HepG2 (cell line): ENCODE data around the gene HAS3. TPM values are rescaled to one million over a fixed set of nuclear protein-coding genes. Genes with fewer than 3 reads are reported as not detected.
A peak's percentile ranks its signal among the peaks of the same experiment; 100 is the strongest.

Experiments used
- AGO1 ChIP-seq: fragments of 200-400 bp; formaldehyde crosslinking; IDR thresholded peaks from 2 replicates; pipeline ENCODE4 v1.6.1; 2017; ENCODE audit warnings: mild to moderate bottlenecking, low read depth, low read length, moderate library complexity; ENCODE audit not compliant: poor library complexity, severe bottlenecking
- CTCF ChIP-seq: sonication (generic); formaldehyde crosslinking; IDR thresholded peaks from 2 replicates; pipeline ENCODE4 v1.5.0; 2020; ENCODE audit warnings: mild to moderate bottlenecking, missing genetic modification reagents, moderate library complexity
- GLI4 ChIP-seq: sonication (generic); formaldehyde crosslinking; IDR thresholded peaks from 2 replicates; pipeline ENCODE4 v1.5.1; 2020; ENCODE audit warnings: missing genetic modification reagents, mild to moderate bottlenecking, moderate library complexity, borderline replicate concordance
- GPN1 ChIP-seq: sonication (generic); formaldehyde crosslinking; IDR thresholded peaks from 2 replicates; pipeline ENCODE4 v1.5.1; 2020; ENCODE audit warnings: missing genetic modification reagents, borderline replicate concordance
- RFX1 ChIP-seq: fragments of 450-650 bp; IDR thresholded peaks from 2 replicates; pipeline ENCODE4 v1.6.1; 2017
- SMAD1 ChIP-seq: sonication (generic); formaldehyde crosslinking; IDR thresholded peaks from 2 replicates; pipeline ENCODE4 v1.4.0; 2020; ENCODE audit warnings: missing genetic modification reagents, low read depth, mild to moderate bottlenecking, borderline replicate concordance
- SOX5 ChIP-seq: IDR thresholded peaks from 2 replicates; pipeline ENCODE4 v1.6.1; 2016; ENCODE audit warnings: borderline replicate concordance
- SP2 ChIP-seq: sonication (generic); formaldehyde crosslinking; IDR thresholded peaks from 2 replicates; pipeline ENCODE4 v1.5.1; 2020; ENCODE audit warnings: mild to moderate bottlenecking, missing genetic modification reagents
- THRA ChIP-seq: sonication (generic); formaldehyde crosslinking; IDR thresholded peaks from 2 replicates; pipeline ENCODE4 v1.4.0; 2020; ENCODE audit warnings: missing genetic modification reagents, borderline replicate concordance
- YY1 ChIP-seq: IDR thresholded peaks from 2 replicates; pipeline ENCODE4 v1.6.1; 2011; ENCODE audit warnings: low read length, low read depth, moderate library complexity, mild to moderate bottlenecking; ENCODE audit not compliant: insufficient read depth, insufficient replicate concordance
- ZNF24 ChIP-seq: fragments of 450-650 bp; IDR thresholded peaks from 2 replicates; pipeline ENCODE4 v1.6.1; 2017; ENCODE audit warnings: antibody characterized with exemption, mild to moderate bottlenecking
- ZNF782 ChIP-seq: sonication (generic); formaldehyde crosslinking; IDR thresholded peaks from 2 replicates; pipeline ENCODE4 v1.4.0; 2020; ENCODE audit warnings: missing genetic modification reagents, mild to moderate bottlenecking, borderline replicate concordance
- ZSCAN12 ChIP-seq: sonication (generic); formaldehyde crosslinking; IDR thresholded peaks from 2 replicates; pipeline ENCODE4 v1.9.0; 2021; ENCODE audit warnings: mild to moderate bottlenecking, missing genetic modification reagents
- polyA plus RNA-seq, 8 experiments: library from polyadenylated mRNA; depleted of rRNA in 3 of 8; stranded (reverse) in 7 of 8; unstranded in 1 of 8; fragments of >200 nt; fragmentation: Illumina TruSeq in 4 of 8; extraction: Trizol in 4 of 8; gene quantifications; 2 replicates each; pipeline versions ENCODE4 v1.2.1 to v1.2.3, GENCODE V29; 2011 to 2016; ENCODE audit warnings: low read depth in 4 of 8, missing spikeins in 1 of 8, mixed read lengths in 1 of 8; ENCODE audit not compliant: insufficient read depth in 1 of 8
- total RNA-seq, 5 experiments: library from RNA; depleted of rRNA; stranded (reverse); fragments of >200 nt; fragmentation: Illumina TruSeq; extraction: Trizol; gene quantifications; 2 replicates each; pipeline ENCODE4 v1.2.3, GENCODE V29; 2016; ENCODE audit warnings: low read depth in 1 of 5
- TF ChIP-seq, protein P1 (sequence below): IDR thresholded peaks from 2 replicates; pipeline ENCODE4 v1.6.1; 2016; ENCODE audit warnings: low read depth, borderline replicate concordance

Gene HAS3
- total and polyA plus RNA-seq, 2 of the 13 experiments (the other 11 are each of a cell fraction or from before 2014, with no cell fraction given), result 0.04 to 0.30 TPM

- TF ChIP-seq THRA (peak; percentile 67; the same call in 1 of the 2 replicates), ZSCAN12 (CRISPR knock-in tag) (no peak), SOX5 (CRISPR knock-in tag) (no peak), ZNF782 (no peak), SP2 (CRISPR knock-in tag) (no peak), AGO1 (no peak), GLI4 (no peak), SMAD1 (CRISPR knock-in tag) (no peak), RFX1 (no peak), YY1 (peak; percentile 36), ZNF24 (no peak), CTCF (CRISPR knock-in tag) (peak; percentile 92), GPN1 (CRISPR knock-in tag) (no peak)
- TF ChIP-seq, protein P1, sequence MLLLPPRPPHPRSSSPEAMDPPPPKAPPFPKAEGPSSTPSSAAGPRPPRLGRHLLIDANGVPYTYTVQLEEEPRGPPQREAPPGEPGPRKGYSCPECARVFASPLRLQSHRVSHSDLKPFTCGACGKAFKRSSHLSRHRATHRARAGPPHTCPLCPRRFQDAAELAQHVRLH (CRISPR knock-in tag), result peak; percentile 40; the same call in 1 of the 2 replicates
Observed at GRCh38 chr16:69112285-69113129, 7.1 kb downstream of the HAS3 start (continued).
